GM19468 (cell line): ENCODE results near the gene MS4A10.

ENCODE experiments used
- ATAC-seq: cut with Tn5 transposase; IDR thresholded peaks from one replicate; pipeline ENCODE4 v1.9.1; 2021; ENCODE audit warnings: mild to moderate bottlenecking, moderate library complexity, moderate number of reproducible peaks; ENCODE audit not compliant: unreplicated experiment; ENCODE audit errors: extremely low read depth

MS4A10 gene

GRCh38 chr11:60783911-60784310, 1.2 kb upstream of the MS4A10 start:
- ATAC-seq, result no peak

- ATAC-seq, result no peak
Observed at GRCh38 chr11:60785806-60786361, 751 bp downstream of the MS4A10 start.

DNA sequence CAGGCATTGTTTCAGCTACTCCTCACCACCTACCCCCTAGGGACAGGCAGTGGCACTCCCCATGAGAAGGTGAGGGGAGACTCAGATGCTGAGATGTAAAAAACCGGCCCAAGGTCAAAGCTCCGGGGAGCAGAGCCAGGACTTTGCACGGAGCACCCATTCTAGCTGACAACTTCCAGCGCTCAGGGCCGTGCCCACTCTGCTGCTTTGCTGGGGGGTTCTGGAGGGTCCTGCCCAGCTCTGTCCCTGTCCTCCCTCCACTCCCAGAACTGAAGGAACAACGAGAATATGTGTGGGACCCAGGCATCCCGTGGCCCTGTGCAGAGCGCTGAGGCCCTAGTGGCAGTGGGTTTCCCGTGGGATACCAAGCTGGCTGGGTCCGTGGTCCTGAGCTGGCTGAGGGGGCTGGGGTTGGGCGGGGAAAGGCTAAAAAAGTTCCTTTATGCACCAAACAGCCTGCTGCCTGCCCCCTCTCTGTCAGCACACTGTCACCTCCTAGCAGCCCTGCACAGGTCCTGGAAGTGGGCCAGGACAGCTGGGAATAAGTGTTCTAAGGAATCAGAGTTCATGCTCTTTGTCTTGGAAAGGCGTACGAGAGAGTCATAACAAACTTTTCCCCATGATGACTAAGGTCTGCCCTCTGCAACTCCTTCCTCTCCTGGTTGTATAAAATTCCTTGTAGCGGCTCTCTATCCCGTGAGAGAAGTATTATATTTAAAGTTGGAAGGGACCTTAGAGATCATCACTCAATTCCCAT, 1.9 kb downstream of the MS4A10 start:
- no peak for ATAC-seq

DNA sequence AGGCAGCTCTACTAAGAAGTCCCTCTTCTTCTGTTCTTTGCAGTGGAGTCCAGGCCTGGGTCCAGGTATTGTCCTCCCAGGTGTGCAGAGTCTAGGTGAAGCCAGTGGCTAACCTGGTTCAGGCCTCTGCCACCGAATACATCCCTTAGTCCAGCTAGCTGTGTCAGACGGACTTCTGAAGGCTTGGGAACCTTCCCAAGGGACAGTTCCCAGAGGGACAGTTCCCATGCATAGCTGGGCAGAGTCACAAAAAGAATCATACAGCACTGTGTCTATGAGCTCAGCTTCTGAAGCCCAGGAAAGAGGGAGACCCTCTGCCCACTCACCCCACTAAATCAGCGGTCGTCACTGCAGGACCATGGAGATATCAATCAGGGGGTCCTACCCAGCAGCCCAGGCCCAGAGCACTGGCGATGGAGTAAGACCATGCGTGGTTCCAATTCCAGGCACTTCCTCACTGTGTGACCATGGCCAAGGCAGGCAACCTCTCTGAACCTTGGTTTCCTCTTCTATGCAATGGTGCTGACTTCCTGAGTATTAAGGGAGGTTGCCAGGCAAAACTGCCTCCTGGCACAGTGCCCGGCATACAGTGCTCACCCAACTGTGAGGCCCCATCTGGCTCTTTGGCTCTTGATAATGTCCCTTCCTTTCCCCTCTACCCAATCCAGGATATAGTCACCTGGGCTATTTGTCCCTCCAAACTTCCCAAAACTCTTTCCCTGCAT, 3.4 kb downstream of the MS4A10 start:
- no peak for ATAC-seq

DNA sequence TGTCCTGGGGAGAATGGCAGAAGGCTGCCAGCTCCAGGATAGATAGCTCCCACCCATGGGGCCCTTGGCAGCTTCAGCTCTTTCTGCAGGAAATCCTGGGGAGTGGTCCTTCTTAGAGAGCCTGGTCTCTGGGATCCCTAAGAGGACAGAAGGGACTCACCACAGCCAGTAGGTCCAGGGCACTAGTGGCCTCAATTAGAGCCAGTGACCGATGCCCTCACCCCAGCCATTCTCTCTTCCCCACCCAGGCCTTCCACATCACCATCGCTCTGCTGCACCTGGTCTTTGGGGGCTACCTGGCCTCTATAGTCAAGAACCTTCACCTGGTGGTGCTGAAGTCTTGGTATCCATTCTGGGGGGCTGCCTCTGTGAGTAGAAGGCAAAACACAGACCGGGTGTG, 5.6 kb downstream of the MS4A10 start:
- no peak for ATAC-seq

- no peak for ATAC-seq
Observed at GRCh38 chr11:60791153-60791933, 6.2 kb downstream of the MS4A10 start.

DNA sequence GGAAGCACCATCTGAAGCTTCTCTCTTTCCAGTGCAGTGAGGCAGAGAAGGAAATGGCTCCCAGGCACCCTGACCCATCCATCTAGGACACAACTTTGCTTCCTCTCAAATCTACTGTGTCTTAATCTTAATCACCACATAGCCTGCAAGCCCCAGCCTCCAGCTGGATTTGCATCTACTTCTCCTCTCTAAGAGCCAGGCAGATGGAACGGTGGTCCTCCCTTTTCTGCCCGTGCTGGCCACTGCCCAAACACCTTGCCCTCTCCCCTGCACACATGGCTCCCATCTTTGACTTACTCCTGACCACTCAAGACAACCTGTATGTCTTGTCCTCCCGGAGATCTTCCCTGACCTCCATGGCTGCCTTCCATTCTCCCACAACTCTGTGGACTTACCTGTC, 7.4 kb downstream of the MS4A10 start:
- no peak for ATAC-seq

DNA sequence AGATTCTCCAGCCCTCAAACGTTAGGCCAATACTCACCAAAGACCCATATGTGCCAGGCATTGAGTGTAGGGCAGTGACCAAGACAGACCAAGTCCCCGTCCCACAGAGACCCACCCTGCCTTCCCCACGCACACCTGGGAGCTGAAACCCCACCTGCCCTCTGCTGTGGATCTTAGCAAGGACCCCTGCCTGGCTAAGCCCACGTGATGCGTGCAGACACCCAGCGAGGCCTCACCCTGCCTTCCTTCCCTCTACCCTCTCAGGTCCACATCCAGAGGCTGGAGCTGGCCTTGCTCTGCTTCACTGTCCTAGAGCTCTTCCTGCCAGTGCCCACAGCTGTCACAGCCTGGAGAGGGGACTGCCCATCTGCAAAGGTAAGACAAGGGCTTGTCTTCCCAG, 10.2 kb downstream of the MS4A10 start:
- ATAC-seq, result no peak

- no peak for ATAC-seq
Observed at GRCh38 chr11:60797846-60798630, 12.9 kb downstream of the MS4A10 start.

DNA sequence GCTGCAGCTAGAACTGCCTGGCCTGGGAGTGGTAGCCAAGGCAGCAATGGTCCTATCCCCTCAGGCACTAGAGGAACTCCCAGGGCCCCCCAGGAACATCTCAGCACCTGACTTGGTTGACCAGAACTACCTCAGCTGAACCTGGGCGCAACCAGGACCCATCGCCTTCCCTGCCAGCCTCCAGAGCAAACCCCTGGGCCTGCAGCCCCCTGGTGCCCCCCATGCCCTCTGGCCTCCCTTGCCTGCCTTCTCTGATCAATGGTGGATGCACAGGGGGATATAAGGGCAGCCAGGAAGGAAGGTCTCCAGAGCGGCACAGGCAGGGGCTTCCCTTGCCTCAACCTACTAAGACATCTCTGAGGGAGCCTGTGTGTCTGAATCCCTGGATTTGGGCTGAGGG, 13.5 kb downstream of the MS4A10 start:
- ATAC-seq, result no peak

DNA sequence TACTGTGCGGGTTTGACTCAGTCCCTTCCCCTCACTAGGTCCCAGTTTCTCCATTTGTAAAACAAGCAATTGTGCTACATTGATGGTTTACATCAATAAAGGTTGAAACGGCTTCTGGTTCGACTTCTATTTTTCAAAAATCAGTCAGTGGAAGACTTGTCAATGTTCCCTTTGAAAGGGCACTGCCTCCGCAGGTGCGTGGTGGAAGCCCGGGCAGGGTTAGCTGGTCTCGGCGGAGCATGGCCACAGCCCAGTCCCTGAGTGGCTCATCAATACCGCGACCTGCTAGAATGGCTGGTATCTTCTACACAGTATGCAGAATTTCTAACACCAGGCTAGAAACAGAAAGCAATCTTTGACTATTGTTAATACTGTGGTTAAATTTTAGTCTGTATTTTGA, 16.1 kb downstream of the MS4A10 start:
- no peak for ATAC-seq

DNA sequence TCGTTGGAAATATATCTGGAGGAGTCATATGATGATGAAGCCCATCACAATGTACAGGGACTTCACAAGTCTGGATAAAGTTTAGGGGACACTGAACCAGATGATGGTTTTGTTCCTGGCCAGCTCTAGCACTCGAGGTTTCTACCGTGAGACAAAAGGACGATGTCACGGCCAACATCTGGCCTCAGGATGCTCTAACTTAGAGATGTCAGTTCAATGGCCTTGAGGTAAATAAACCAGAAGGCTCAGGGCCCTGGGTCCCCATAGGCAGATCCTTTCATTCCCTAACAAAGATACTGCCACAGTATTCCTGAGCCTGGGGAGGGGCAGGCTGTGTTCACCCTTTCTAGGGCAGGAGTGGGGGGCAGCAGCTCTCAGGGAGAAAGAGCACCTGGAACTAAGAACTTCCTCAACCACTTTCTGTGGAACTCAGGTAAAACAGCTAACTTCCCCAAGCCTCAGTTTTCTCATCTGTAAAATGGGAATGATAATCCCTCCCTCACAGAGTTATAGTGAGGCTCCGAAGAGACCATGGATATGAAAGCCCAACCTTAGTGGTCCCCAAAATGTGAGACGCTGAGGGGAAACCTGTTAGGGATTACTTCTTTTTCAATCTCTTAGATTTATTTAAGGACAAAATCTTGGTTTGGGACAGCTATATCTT, 18.3 kb downstream of the MS4A10 start:
- ATAC-seq, result no peak

DNA sequence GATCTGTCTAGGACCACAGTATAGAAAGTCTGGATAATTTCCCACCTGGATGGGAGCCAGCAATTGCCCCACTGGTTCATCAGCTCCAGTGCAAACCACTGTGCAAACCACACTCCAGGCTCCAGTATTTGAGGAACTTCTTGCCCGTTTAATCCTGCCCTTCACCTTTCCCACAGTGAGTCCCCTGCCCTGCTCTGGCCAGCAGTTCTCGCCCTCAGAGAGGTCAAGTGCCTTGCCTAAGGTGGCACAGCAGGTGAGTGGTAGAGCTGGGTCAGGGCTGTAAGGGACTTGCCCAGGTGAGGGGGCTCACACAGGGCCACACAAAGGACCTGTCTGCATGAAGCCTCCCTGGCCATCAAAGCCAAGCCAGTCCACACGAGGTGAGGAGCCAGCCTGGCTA, 24.1 kb downstream of the MS4A10 start:
- ATAC-seq, result no peak

DNA sequence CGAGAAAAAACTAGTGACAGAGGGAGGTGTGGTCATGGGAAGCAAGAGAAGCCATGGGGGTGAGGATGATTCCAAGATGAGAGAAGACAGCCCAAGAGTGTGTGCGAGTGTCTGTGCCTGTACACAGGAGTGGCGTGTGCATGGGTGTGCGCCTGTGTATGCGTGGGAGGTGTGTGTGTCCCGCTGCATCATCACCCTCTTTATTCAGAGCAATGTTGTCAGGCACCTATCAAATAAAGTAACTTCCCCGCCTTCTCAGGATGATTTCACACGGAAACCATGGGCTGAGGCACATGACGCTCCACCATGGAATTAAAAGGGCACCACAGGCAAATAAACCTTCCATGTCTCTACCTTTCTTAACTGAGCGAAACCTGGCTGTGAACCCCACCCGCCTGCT, 24.6 kb downstream of the MS4A10 start:
- no peak for ATAC-seq

DNA sequence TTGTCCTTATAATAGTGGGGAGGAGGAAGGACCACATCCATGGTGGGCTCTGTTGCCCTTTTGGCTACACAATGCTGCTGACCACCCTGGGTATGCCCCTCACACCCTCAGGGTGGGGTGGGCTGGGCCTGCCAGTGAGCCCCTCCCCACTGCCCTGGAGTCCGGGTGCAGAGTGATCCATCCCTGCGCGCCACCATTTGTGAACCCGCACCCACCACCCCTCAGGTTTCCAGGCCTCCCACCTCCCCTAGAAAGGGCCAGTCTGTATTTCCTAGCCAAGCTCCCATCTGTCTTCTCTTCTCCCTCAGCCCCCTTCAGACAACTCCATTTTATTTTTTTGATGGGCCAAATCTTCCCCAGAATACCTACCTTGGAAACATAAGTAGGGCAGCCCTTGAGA, 25.0 kb downstream of the MS4A10 start:
- ATAC-seq, result no peak

DNA sequence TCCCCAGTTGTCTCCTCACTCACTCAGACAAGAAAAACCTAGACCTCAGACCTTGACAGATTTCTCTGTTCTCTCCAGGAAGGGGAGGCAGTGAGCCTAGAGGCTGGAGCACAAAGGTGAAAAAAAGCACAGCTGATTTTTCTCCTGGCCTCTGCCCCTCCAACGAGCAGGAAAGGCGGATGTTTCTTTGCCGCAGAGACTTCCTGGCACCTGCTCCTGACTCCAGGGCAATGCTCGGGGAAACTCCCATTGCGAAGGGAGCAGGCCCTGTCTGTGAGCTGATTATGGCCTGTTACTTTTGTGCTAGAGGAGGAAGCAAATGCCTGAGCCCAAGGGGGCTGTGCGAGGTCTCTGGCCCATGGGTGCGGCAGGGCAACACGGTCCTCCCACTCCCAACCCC, 25.4 kb downstream of the MS4A10 start:
- no peak for ATAC-seq

GRCh38 chr11:60813324-60813723, 28.2 kb downstream of the MS4A10 start:
- ATAC-seq, result no peak

DNA sequence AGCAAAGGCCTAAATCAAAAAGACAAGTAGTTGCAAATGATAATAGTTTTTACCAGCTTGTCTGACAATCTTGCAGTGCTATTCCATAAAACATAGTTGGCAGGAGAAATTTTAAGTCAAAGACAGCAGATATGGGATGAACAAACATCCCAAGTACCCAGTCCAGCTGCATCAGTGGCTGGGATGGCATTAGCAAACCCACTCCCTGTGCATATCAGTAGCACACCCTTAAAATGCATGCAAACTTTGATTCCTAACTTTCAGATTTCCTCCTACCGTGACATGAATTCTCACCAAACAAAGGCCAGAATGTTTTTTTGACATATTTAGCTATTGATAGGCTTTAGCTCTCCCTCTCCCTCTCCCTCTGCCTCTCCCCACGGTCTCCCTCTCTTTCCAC, 29.0 kb downstream of the MS4A10 start:
- no peak for ATAC-seq

DNA sequence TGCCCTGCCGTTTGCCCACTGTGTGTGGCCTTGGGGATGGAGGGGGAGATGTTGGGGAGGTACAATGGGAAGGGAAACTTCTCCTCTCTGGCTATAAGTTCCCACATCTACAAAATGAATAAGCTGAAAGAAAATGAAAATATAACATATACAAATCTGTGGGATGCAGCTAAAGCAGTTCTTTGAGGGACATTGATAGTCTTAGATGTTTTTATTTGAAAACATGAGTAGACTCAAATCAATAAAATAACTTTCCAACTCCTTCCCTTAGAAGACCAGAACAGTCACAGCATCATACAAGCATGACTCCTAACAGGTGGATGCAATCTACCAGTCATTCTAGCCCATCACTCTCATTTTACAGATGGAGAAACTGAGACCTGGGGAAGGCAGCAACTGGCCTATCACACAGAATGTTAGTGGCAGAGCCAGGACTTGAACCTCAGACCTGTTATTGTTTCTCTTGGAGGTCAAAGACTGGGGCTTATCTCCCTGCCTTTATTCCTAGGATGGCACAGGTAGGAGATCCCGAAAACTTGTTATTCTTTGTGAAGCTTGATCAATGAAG, 31.5 kb downstream of the MS4A10 start:
- ATAC-seq, result no peak
